Activated CD8-positive, alpha-beta memory T cell treated with anti-CD3 and anti-CD28 coated beads for 24 hours (primary cell): ENCODE measurements around the gene FOXP1.

Experiments
- DNase-seq: peaks from one replicate; pipeline ENCODE4 v3.0.0-alpha.2; 2020

Gene FOXP1

DNA sequence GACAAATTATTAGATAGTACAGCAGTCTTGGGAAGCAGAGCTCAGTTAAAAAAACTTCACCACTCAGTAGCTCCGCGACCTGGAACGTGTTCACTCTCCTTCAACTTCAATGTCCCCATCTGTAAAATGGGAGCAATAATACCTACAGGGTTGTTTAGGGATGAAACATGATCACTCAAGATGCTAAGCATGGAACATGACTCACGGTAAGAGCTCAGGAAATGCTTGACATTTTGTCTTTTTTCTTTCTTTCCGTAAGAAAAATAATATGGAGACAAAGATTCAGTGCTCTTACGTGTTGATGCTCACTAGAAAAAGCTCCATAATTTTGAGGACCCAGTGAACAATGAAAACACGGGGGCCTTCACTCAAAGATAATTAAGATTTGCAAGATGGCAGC, 664.4 kb downstream of the FOXP1 start:
- DNase-seq: no peak

DNA sequence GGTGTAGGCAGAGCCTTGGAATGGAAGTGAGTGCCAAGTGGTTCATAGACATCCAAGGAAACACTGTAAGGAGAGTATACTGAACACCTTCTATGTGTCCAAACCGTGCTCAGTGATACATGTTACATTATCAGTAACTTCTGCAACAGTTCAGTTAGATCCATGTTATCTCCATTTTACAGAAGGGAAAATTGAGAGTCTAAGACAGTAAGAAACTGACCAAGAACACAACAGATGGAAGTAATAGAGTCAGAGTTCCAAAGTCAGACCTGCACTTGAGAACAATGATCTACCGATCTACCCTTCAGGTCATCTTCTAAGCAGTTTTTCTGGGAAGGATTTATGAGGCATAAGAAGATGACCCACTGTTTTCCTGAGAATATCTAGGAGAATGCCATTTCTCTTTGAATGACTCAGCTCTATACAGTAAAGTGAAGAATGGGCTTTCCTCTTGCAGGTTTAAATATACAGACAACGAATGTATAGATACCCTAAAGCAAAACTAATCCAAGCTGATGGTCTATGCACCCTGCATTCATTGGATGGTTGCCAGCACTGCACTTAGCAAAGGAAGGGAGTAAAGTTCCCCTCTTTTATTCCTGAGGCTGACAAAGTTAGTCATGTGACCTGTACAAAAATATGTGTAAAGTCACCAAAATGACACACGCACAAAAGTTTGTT, 667.0 kb downstream of the FOXP1 start:
- DNase-seq: no peak

DNA sequence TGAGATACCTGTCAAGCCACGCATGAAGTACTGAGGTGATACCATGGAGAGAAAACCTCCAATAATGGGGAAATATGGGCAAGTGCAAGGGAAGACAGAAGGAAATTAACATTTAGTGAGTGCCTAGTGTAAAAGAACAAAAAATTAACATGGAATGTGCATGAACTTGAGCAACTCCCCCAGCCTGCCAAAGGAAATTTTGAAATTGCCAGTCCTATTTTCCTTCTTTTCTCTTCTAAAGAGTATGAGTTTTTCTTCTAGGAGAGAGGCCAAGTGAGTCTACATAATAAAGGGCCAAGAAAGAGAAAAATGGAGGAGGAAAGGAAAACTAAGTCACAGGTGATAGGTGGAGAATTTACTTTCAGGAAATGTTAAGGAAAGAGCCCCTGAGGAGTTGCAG, 668.7 kb downstream of the FOXP1 start:
- no peak for DNase-seq

DNA sequence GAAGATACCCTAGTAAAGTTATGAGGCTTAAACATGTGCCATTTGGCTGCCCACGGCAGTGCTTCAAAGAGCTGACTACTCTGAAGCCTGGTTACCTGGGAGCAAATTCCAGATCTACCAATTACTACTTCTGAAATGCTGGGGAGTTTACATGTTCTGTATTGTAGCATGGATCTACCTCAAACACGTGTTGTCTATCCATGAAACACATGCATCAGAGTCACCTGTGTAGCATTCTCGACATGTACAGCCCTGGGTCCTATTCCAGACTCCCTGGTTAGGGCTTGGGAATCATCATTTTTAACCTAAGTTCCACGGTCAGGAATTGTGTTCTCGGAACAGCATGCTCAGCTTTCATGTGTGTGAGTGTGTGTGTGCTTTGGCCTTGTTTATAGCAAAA, 671.8 kb downstream of the FOXP1 start:
- DNase-seq: no peak

DNA sequence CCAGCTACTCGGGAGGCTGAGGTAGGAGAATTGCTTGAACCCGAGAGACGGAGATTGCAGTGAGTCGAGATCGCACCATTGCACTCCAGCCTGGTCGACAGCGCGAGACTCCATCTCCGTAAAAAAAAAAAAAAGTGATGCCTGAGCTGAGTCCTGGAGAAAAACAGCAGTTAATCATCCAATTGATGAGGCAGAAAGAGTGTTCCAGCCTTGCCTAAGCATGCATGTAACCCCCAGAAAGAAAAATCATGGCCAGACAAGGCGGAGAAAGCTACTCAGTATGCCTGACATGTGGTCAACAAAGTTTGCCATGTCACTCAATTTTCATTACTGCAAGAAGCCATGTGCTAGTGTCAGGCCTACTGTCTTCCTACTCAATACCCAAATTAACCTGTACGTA, 678.0 kb downstream of the FOXP1 start:
- no peak for DNase-seq
